Upper lobe of right lung (tissue), 1 donor: ENCODE data around the gene CBFB. TPM values are rescaled to one million over a fixed set of nuclear protein-coding genes. Genes with fewer than 3 reads are reported as not detected.

Source experiments
- ATAC-seq: fragments of 200-7000 bp; cut with Tn5 transposase; one replicate; pipeline ENCODE4 v1.9.1; 2020; ENCODE audit warnings: mild to moderate bottlenecking, moderate library complexity
- DNase-seq: peaks from one replicate; pipeline ENCODE4 v3.0.0-alpha.2; 2020
- H3K27ac ChIP-seq: fragments of 200-600 bp; one replicate; pipeline ENCODE4 v1.8.0; 2022
- H3K27me3 ChIP-seq: fragments of 200-600 bp; one replicate; pipeline ENCODE4 v1.8.0; 2022; ENCODE audit warnings: mild to moderate bottlenecking
- H3K36me3 ChIP-seq: fragments of 200-600 bp; one replicate; pipeline ENCODE4 v1.8.0; 2022
- H3K4me1 ChIP-seq: fragments of 200-600 bp; one replicate; pipeline ENCODE4 v1.8.0; 2022
- H3K4me3 ChIP-seq: fragments of 200-600 bp; one replicate; pipeline ENCODE4 v1.8.0; 2022; ENCODE audit warnings: mild to moderate bottlenecking
- H3K9me3 ChIP-seq: fragments of 200-600 bp; one replicate; pipeline ENCODE4 v1.8.0; 2022
- intact Hi-C: fragments of 100-400 bp; cut with DNase I; formaldehyde crosslinking; loops from one replicate; pipeline ENCODE4 v1.11.0; 2022
- total RNA-seq: library from RNA; stranded (reverse); fragmentation: NEBNext Ultra II Directional; extraction: Animal tissue kit (Norgen Biotek cat#: 25700); gene quantifications from one replicate; pipeline ENCODE4 v1.2.1, GENCODE V29; 2021
- TF ChIP-seq, protein P1 (sequence below): fragments of 200-600 bp; IDR thresholded peaks from one replicate; pipeline ENCODE4 v1.8.0; 2022; ENCODE audit warnings: antibody characterized with exemption
- donor health status: DM: no; HTN: yes; CAD: no; lungs with severe emphysema.

The CBFB gene
- total RNA-seq, 1 donor from 2014 or later, result 63.0 TPM

DNA sequence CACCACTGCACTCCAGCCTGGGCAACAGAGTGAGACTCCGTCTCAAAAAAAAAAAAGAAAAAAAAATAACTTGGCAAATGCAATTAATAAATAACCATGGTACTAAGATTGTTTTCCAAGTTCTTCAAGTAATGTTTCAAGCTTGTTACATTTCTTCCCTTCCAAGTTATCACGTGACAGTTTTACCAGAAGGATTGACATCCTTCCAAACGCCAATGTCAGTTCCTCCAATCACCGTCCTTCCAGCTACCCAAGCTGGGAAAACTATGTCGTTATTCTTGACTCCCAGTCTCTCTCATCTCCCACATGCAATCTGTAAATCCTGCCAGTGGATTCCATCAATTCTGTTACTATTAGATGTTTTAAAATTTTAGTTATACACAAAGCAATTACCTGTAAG lies 76.9 kb downstream of the CBFB start:
- ATAC-seq (no peak), DNase-seq (no peak)
- Histone ChIP-seq H3K36me3 (no peaks in the 10 kb centered on the region), H3K27me3 (no peaks in the 10 kb centered on the region), H3K4me3 (no peak overlapping the region), H3K4me1 (peaks cover 24% of the 10 kb centered on the region), H3K27ac (peak overlapping the region; percentile 15), H3K9me3 (no peaks in the 10 kb centered on the region)
- TF ChIP-seq, protein P1, sequence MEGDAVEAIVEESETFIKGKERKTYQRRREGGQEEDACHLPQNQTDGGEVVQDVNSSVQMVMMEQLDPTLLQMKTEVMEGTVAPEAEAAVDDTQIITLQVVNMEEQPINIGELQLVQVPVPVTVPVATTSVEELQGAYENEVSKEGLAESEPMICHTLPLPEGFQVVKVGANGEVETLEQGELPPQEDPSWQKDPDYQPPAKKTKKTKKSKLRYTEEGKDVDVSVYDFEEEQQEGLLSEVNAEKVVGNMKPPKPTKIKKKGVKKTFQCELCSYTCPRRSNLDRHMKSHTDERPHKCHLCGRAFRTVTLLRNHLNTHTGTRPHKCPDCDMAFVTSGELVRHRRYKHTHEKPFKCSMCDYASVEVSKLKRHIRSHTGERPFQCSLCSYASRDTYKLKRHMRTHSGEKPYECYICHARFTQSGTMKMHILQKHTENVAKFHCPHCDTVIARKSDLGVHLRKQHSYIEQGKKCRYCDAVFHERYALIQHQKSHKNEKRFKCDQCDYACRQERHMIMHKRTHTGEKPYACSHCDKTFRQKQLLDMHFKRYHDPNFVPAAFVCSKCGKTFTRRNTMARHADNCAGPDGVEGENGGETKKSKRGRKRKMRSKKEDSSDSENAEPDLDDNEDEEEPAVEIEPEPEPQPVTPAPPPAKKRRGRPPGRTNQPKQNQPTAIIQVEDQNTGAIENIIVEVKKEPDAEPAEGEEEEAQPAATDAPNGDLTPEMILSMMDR, result no peak
- intact Hi-C loops, result no loop called here

DNA sequence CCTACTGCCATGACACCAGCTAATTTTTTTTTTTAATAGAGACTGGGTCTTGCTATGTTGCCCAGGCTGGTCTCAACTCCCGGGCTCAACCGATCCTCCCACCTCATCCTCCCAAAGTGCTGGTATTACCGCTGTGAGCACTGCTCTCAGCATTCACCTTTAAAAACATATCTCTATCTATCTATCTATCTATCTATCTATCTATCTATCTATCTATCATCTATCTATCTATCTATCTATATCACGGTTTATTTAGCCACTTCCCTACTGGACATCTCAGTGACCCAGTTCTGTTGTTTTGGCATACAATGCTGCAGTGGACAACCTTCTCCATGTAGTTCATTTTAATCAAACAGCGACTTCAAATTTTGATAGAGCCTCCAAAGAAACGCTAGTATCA lies 79.5 kb downstream of the CBFB start:
- Histone ChIP-seq H3K9me3 (no peaks in the 10 kb centered on the region), H3K27me3 (no peaks in the 10 kb centered on the region), H3K4me3 (no peak overlapping the region), H3K36me3 (no peaks in the 10 kb centered on the region), H3K4me1 (peaks cover 31% of the 10 kb centered on the region), H3K27ac (no peak overlapping the region)
- DNase-seq, result no peak
- TF ChIP-seq, protein P1, result no peak
- no peak for ATAC-seq
- intact Hi-C loops, result no loop called here

DNA sequence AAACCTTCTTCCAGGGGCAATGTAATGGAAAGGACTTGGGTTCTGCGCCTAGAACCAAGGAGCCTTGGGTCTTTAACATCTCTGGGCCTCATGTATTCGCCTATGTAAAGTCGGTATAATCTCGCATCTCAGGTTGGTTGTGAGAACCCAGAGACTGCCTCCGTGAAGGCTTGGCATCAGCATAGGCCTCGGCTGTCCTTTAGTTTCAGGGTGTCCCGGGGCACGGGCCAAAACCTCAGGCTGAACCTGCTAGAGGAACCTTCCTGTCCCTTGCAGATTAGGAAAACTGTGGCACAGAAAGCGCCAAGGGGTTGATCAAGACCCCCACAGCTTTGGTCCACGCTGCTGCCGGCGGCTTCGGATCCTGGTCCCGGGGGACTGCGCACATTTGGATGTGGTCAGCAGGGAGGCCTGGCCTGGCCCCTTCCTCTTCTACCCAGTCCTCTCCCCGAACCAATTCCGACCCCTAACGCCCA lies 80.0 kb downstream of the CBFB start:
- H3K9me3 ChIP-seq, result no peaks in the 10 kb centered on the region
- H3K4me3 ChIP-seq, result peak overlapping the region; percentile 99
- H3K27ac ChIP-seq, result peak overlapping the region; percentile 91
- DNase-seq (no peak), ATAC-seq (no peak)
- TF ChIP-seq, protein P1, result no peak
- no peaks in the 10 kb centered on the region for H3K36me3 ChIP-seq
- no peaks in the 10 kb centered on the region for H3K27me3 ChIP-seq
- intact Hi-C loops, result no loop called here
- peaks cover 30% of the 10 kb centered on the region for H3K4me1 ChIP-seq

DNA sequence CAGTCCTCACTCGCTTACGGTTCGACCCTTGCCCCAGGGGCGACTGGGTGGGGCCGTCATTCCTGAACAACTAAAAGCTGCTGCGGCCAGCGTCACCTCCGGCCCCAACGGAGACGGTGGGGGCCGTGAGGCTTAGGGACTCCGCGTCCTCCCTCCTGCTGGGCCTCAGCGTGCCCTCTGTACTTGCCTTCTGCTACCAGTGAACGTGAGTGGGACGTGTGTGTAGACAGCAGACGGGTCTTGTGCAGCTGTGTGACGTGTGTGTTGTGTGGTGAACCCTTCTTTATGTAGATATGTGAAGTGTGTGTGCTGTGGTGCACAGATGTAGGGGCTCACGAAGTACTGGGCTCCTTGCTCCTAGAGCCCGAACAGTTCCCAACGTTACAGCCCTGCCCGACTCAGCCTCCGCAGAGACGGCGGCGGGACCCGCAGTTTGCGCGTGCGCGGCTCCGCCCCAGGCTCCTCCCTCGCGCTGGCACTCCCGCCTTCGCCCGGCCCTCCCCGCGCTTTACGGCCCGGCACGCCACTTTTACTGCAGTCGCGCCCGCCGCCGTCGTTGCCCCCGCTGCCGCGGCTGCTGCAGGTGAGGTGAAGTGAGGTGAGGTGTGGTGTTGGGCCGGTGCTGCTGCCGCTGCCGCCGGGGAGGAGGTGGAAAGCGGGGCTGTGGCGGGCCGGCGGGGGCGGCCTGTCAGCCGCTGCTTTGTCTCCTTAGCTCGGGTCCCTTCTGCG lies 80.6 kb downstream of the CBFB start, which contains the start of gene PHAF1:
Gene PHAF1, plus strand, starts transcription at position 535 of the 729 bp plus-strand sequence. CDS start 235 bp downstream, outside the sequence.
- no peaks in the 10 kb centered on the region for H3K27me3 ChIP-seq
- H3K36me3 ChIP-seq, result no peaks in the 10 kb centered on the region
- intact Hi-C loops, result no loop called here
- peak; percentile 97 for ATAC-seq
- DNase-seq, result peak; percentile 97
- peak within 1 kb of the TSS; percentile 91 for H3K27ac ChIP-seq
- peaks cover 25% of the 10 kb centered on the region for H3K4me1 ChIP-seq
- peak within 1 kb of the TSS; percentile 99 for H3K4me3 ChIP-seq
- H3K9me3 ChIP-seq, result no peaks in the 10 kb centered on the region
- TF ChIP-seq, protein P1, result no peak

DNA sequence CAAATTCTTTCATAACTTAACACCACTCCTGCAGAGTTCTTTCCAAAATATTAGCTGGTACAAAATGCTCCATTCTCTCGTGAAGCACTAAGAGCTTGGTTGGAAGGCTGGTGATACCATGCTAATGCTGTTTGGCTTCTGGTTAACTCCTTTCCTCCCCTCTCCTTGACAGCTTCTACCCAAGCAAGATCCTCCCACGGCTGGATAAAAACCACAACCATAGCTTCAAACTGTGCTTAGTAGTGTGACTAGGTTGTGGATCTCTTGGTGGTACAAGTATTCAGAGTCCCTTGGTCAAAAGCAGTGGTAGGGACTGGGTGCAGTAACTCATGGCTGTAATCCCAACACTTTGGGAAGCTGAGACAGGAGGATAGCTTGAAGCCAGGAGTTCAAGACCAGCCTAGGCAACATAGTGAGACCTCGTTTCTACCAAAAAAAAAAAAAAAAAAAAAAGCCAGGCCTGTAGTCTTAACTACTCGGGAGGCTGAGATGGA lies 83.0 kb downstream of the CBFB start:
- TF ChIP-seq, protein P1, result no peak
- intact Hi-C loops, result no loop called here
- no peak overlapping the region for H3K27ac ChIP-seq
- no peaks in the 10 kb centered on the region for H3K9me3 ChIP-seq
- no peaks in the 10 kb centered on the region for H3K36me3 ChIP-seq
- ATAC-seq, result no peak
- no peak for DNase-seq
- H3K4me1 ChIP-seq, result peaks cover 17% of the 10 kb centered on the region
- no peak overlapping the region for H3K4me3 ChIP-seq
- H3K27me3 ChIP-seq, result no peaks in the 10 kb centered on the region
